GM19467 (cell line): ENCODE data around the gene DPPA5.
"Not testable (repeated sequence)": the region's sequence is repeated elsewhere in the genome, so short reads cannot be mapped to it uniquely, and the experiment has no call there.

ENCODE experiments used
- ATAC-seq: cut with Tn5 transposase; IDR thresholded peaks from one replicate; pipeline ENCODE4 v1.9.1; 2021; ENCODE audit warnings: mild to moderate bottlenecking, moderate library complexity; ENCODE audit not compliant: unreplicated experiment

Gene DPPA5

GRCh38 chr6:73353636-73354593 lies at the start of gene DPPA5:
DPPA5 (minus strand) TSS chr6:73354276; CDS start chr6:73354225, 51 bp downstream.
- no peak for ATAC-seq

GRCh38 chr6:73400656-73401055 lies 46.6 kb upstream of the DPPA5 start:
- ATAC-seq = no peak

DNA sequence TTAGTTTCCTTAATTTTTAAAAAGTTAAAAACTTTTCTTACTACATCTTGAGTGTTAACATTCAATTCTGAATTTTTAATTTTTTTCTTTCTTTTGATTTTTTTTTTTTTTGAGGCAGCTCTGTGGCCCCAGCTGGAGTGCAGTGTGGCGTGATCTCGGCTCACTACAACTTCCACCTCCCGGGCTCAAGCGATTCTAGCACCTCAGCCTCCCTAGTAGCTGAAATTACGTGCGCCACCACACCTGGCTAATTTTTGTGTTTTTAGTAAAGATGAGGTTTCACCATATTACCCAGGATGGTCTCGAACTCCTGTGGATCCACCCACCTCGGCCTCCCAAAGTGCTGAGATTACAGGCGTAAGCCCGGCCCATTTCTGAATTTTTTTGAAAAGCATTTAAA lies 41.8 kb upstream of the DPPA5 start:
- no peak for ATAC-seq

DNA sequence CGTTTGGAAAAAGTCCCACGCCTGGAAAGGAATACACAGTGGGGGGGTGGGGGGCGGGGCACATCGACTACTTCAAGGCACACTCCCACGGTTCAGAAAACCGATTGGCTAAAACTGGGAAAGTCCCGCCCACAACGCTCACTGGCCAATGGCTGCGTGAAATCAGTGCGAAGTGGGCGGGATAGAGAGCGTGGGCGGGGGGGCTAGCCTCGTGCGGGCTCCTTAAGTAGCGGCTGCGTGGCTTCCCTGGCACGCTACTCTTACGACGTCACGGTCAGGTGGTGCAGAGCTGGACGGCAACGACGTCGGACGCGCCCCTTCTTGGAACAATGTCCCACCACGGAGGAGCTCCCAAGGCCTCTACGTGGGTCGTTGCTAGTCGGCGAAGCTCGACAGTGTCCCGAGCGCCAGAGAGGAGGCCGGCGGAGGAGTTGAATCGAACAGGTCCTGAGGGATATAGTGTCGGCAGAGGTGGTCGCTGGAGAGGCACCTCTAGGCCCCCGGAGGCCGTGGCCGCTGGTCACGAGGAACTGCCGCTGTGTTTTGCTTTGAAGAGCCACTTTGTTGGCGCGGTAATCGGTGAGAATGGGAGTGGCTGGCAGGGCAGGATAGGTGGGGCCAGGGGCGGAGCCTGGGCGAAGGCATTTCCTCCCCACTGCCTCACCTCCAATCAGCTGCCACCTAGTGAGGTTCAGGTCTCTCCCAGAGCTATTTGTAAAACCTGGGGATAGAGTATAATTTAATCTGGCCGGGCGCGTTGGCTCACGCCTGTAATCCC lies 40.7 kb upstream of the DPPA5 start, which contains the start of gene DDX43:
TSS of gene DDX43 (plus strand) at position 252 of the 778 bp plus-strand sequence. CDS start at position 330, 78 bp downstream.
- ATAC-seq = no peak

GRCh38 chr6:73393278-73393677 lies 39.2 kb upstream of the DPPA5 start:
- no peak for ATAC-seq

DNA sequence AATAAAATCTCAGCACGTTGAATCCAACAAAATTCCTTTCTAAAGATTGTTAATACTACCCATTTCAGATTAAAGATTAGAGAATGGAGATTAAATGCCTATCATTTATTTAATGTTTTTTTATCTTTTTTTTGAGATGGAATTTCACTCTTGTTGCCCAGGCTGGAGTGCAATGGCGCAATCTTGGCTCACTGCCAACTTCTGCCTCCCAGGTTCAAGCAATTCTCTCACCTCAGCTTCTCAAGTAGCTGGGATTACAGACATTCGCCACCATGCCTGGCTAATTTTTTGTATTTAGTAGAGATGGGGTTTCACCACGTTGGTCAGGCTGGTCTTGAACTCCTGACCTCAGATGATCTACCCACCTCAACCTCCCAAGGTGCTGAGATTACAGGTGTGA lies 38.1 kb upstream of the DPPA5 start:
- not testable (repeated sequence) for ATAC-seq

DNA sequence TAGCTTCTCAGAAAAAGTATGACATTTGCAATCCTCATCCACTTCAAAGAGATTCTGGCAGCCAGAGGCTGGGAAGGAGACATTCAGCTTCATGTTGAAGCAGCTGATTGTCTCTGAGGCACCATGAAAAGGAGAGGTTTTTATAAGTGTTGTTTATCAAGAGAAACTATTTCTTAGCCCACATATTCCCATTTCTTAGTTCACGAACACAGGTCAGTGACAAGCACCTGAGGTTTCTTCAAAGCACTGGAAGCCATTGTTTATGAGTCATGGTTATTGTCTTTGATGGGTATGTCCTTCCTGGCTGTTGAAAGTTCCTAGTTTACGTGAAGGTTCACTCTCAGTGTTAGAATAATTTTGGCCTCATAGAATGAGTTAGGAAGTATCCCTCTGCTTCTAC lies 37.6 kb upstream of the DPPA5 start:
- no peak for ATAC-seq

GRCh38 chr6:73389854-73390253 lies 35.8 kb upstream of the DPPA5 start:
- ATAC-seq = no peak

GRCh38 chr6:73388800-73389512 lies 34.9 kb upstream of the DPPA5 start:
- no peak for ATAC-seq

DNA sequence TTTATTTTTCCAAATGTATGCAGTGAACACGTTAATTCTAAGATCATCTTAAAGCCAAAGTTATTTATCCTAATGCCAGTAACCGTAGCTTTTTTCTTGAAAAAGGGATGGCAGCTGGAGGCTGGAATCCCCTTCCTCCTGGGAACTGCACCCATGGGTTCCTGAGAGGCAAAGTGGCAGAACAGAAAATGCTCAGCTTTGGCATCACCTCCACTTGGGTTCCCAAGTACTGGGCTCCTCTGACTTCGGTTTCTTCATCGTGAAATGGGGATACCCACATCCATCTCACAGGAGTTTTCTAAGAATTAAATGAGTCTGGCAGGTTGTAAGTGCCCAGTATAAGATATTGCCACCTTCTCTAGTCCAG lies 34.3 kb upstream of the DPPA5 start:
- ATAC-seq = no peak

GRCh38 chr6:73382462-73383113 lies 28.5 kb upstream of the DPPA5 start:
- no peak for ATAC-seq

DNA sequence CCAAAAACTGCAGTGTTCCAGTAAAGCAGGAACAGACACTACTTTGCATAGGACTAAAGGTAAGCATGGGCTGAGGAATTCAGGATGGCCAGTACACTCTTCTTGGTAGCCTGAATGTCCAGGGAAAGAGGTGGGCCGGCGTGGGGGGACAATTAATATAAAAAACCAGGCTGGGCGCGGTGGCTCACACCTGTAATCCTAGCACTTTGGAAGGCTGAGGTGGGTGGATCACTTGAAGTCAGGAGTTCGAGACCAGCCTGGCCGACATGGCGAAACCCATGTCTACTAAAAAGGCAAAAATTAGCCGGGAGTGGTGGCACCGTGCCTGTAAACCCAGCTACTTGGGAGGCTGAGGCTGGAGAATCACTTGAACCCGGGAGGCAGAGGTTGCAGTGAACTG lies 27.5 kb upstream of the DPPA5 start:
- not testable (repeated sequence) for ATAC-seq

DNA sequence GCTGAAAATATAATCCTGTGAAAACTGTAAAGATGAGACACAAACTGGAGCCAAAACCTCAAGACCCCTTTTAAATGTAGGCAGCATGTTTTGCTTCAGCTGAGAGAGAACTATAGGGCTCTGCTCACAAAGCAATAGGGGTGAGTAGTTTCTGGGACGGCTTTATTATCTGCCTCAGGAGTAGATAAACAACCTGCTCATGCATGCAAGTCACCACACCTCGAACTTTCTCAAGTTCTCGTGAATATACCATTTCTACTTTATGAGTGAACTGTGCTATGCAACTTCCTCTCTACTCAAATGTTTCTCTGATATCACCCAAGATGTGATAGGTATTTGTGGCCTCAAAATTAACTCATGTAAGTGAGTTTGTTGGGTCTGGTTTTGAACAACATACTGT lies 23.1 kb upstream of the DPPA5 start:
- no peak for ATAC-seq

DNA sequence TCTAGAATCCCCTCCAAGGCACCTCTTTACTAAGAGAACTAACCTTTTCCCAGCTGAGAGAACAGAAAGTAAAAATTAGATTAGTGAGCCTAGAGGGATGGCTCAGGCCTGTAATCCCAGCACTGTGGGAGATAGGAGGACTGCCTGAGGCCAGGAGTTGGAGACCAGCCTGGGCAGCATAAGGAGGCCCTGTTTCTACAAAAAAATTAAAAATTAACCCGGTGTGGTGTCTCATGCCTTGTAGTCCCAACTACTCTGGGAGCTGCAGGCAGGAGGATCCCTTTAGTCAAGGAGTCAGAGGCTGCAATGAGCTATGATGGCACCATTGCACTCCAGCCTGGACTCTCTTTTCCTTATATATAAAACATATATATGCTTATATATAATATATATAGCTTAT lies 21.1 kb upstream of the DPPA5 start:
- no peak for ATAC-seq

- ATAC-seq = no peak
These were observed 18.4 kb upstream of the DPPA5 start for GRCh38 chr6:73372516-73372915.

- ATAC-seq = no peak
These were observed 17.9 kb upstream of the DPPA5 start for GRCh38 chr6:73371984-73372383.

- ATAC-seq = no peak
These were observed 15.5 kb upstream of the DPPA5 start, which contains the start of gene OOEP for GRCh38 chr6:73369563-73369962. OOEP (minus strand) TSS chr6:73369897; CDS start chr6:73369792, 105 bp downstream.

DNA sequence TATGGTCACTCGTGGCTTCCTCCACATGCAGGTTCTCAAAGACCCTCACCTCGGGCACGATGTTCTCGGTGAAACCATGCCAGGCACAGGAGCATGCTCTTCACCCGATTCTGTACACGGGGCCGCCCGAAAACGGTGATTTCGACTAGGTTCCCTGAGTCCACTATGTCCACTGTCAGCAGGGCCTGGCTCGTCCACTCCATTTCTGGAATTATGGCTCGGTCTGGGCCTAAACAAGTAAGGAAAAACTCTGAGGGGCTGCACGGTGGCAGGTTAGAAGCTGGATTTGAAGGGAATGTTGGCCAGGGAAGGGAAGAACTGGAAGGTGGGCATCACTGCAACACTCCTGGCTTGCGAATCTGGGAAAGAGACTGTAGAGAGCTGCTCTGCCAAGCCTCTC lies 15.1 kb upstream of the DPPA5 start:
- ATAC-seq = no peak

- ATAC-seq = no peak
These were observed 14.6 kb upstream of the DPPA5 start for GRCh38 chr6:73368675-73369074.

DNA sequence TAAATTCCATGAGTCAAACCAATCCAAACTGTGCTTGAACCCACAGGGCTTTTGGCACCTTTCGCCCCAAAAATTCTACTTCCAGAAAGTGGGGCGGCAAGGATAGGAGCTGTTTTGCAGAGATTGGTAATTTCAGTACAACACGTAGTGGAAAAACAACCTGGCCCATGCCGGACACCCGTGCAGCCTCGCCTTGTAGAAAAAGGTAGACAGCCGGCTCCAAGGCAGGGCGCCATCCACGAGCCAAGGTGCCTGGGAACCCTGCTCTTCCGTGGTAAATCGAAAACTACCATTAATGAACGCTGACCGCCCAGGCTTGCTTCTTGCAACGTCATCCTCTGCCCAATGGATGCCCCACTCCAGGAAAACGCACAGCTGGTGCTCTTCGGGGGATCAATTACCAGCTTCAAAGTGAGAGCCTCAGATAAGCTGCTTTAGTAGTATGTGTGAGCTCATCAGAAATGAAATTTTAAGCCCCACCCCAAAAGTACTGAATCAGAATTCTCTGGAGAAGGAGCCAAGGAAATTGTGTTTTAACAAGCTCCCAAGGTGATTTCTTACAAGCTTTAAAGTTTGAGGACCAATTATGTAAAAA lies 13.8 kb upstream of the DPPA5 start:
- ATAC-seq = no peak
